HG02623 (cell line): Measurements from ENCODE around the gene HTR3A.

Experiments
- ATAC-seq: cut with Tn5 transposase; IDR thresholded peaks from one replicate; pipeline ENCODE4 v1.9.1; 2021; ENCODE audit warnings: moderate library complexity; ENCODE audit not compliant: unreplicated experiment

The HTR3A gene

DNA sequence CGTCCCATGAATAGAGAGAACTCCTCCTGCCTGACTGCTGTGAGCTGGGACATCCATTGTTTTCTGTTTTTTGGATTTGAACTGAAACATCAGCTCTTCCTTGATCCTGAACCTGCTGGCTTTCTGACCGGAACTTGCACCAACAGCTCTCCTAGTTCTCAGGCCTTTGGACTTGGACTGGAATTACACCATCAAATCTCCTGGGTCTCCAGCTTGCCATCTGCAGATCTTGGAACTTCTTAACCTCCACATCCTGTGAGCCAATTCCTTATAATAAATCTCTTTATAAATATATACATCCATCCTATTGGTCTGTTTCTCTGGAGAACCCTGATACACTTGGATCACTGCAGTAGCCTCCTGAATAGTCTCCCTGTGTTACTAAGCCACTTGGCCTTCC, 42.1 kb downstream of the HTR3A start:
- ATAC-seq: no peak

DNA sequence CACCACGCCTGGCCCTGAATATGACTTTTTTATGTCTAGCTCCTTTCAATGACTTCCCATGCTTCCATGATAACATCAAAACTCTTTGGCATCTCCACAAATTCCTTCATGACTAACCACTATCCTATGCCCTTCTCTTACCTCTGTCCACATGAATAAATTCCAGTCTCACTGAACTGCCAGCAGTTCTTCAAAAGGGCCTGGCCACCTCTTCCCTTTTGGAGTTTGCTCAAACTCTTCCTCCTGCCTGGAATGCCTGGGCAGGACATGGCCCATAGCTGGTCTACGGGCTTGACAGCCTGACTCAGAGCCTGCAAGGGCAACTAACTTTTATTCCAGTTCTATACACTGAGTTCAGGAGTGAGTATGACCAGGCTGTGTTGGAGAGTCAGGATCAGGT, 42.8 kb downstream of the HTR3A start:
- ATAC-seq: no peak

DNA sequence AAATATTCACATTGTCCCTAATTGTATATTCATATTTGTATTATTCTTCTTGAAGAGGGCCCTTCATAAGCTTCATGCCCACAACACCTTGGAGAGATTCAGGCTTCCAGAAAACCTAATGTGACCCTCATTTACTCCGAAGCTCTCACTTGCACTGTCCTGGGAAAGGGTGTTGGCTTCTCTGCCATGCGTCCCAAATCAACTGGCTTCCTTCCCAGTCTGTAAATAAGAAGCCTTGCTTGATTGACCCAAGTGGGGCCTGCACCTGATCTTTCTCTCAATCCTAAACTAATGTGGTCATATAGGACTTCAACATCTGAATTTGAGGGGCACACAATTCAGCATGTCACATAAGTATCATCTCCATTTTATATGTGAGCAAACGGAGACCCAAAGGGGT, 44.1 kb downstream of the HTR3A start:
- ATAC-seq: no peak

DNA sequence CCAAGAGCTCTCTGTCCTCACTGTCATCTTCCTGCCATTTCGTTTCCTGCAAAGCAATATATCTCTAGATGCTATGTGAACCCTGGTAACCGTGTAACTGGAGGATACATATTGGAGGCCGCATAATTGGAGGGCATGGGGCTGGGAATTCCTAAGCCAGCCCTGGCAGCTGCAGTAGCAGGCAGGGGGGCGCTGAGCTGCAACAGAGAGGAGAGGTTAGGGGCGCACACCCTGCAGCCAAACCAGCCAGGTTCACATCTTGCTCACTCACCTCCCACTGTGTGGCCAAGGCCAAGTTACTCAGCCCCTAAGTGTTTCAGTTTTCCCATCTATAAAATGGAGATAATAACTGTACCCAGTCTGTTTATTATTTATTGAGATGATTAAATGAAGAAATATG, 44.7 kb downstream of the HTR3A start:
- ATAC-seq: no peak

DNA sequence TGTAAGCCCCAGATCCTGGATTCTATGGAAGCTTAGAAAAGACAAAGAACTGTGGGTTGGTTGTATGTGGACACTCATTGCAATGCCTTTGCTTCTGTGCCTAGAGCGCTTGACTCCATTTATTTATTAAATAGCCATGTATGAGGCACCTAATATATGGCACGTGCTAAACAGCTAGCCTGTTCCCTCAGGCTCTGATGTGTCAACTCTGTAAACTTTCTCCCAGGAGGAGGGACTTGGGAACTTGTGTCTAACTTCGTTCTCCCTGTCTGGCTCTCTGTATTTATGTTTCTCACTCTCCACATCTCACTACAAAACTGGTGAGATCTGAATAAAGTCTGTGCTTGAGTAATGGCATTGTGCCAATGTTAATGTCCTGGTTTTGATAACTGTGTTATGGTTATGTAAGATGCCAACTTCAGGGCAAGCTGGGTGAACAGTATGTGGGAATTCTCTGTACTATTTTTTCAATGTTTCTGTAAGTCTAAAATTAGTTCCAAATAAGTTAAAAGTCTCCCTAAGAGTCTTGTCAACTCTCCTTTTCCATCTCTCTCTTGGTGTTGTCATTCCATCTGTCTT, 50.5 kb downstream of the HTR3A start:
- ATAC-seq: no peak

GRCh38 chr11:114026355-114026754, 51.4 kb downstream of the HTR3A start:
- ATAC-seq: no peak

- no peak for ATAC-seq
Measured at GRCh38 chr11:114027391-114027790, 52.5 kb downstream of the HTR3A start.

- ATAC-seq: no peak
Measured at GRCh38 chr11:114027926-114028325, 53.0 kb downstream of the HTR3A start.

DNA sequence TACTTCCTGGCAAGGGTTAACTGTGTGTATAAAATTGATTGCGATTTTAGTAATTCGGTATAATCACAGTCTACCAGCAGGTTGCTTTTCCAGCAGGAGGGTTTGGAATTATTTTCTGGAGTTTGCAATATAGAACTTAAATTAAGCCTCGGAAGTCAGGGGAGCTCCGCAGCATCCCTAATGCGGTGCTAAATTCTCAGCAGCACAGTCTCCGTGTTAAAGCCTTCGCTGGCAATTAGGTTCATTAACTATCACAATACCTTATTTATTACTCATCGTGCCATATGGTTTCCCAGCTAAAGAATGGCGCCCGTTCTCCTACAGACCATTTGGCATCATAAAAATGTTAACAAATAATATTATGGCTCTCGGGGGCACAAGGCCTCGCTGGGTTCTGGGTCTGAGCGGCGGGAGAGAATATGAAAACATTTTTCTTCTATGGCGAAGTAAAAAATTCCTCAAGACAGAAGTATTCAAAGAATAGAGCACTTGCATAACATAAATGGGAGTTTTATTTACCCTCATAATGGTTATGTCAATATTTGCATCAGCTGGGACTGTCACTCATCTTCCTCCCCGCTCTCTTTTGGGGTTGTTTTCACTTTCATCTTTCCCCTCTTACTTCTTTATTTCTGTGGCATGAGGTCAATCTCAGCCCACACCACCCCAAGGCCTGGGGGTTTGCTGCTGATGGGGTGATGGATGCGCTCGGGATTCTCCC, 56.5 kb downstream of the HTR3A start:
- no peak for ATAC-seq

DNA sequence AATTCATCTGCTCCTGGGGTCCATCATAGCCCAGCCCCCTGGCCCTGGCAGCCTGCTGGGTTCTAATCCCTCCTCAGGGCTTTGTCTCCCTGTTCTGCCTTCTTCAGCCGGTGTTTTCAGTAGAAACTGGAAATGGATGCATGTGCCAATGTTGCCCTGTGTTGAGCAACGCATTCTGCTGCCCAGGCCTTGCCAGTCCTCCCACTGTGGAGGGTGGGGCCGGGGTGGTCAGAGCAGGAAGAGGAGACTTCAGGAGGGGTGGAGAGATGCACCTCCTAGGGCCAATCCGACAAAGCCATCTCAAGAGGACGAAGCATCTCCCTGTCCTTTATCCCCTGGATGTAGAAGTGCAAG, 57.0 kb downstream of the HTR3A start:
- no peak for ATAC-seq

DNA sequence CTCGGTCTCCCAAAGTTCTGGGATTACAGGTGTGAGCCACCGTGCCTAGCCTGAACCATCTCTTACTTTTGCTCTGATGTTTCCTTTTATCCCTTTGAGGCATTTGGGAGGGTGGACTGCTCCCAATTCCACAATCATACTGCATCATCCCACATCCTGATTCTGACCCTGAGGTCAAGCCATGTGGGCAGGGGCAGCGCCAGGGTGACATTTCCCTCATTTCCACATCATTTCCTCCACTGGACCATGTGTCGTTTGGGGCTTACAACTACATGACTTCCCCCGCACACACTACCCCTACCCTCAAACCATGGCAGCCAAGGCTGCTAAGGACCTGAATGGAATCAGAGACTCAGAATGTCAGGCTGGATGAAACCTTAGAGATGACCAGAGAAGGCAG, 58.2 kb downstream of the HTR3A start:
- ATAC-seq: no peak

GRCh38 chr11:114033572-114033971, 58.7 kb downstream of the HTR3A start:
- no peak for ATAC-seq

DNA sequence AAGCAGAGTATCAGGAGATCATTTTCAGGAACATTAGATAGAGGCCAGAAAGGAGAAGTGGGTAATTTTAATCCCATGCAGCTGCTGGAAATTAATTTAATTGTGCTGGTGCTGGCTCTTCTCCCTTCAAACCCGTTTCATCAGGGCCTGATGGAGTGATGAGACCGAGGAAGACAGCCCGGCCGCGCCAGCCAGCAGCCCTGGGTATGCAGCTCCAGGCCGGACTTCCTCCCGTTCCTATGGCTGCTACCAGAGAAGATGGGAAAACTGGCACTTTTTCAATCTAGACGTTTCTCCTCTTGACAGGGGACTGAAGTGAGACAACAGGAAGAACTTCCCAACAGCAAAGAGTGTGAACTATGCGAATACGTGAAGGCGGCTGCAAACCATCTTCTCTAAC, 60.0 kb downstream of the HTR3A start:
- no peak for ATAC-seq

GRCh38 chr11:114036147-114036811, 61.4 kb downstream of the HTR3A start:
- ATAC-seq: no peak

DNA sequence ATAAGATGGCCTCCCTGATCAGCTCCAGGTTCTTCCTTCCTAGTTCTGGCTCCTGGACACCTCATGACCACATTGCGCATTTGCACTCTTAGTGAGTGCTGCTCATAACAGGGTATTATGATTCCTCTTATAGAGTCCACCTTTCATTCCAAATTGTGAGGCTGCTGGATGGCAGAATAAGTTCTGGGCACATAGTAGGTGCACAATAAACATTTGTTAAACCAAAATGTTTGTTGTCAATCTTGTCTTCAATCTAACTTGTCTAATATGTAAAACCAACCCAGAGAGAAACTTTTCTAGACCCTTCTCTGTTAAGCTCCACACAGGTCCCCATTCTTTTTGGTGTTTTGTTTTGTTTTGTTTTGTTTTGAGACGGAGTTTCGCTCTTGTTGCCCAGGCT, 62.0 kb downstream of the HTR3A start:
- ATAC-seq: no peak

DNA sequence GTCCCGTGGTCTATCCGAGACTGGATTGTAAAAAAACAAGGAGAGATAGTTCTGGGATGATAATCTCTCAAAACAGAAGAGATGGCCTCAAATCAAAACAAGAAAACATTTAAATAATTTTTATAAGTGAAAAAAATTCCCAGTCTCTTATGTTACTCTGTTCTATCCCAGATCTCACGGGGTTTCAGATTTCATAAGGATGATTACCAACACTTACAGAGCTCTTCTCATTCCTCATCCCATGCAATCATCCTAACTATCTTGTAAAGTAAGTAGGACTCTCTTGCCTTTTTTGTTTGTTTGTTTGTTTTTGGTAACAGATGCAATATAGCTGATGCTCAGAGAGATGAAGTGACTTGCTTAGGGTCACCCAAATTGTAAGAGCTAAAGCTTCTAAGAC, 64.6 kb downstream of the HTR3A start:
- ATAC-seq: no peak
